Ectodermal cell (in vitro differentiated cells): ENCODE data around the gene TBPL1.

ENCODE experiments used
- H3K27ac ChIP-seq: 2 replicates; pipeline ENCODE4 v1.7.0; 2013; ENCODE audit warnings: mild to moderate bottlenecking, low read depth, low read length; ENCODE audit not compliant: insufficient read depth, poor library complexity, severe bottlenecking
- H3K27me3 ChIP-seq: 2 replicates; pipeline ENCODE4 v1.7.0; 2013; ENCODE audit warnings: mild to moderate bottlenecking, low read length; ENCODE audit not compliant: insufficient read depth, control insufficient read depth, poor library complexity, severe bottlenecking
- H3K36me3 ChIP-seq: one replicate; pipeline ENCODE4 v1.7.0; 2013; ENCODE audit warnings: low read length; ENCODE audit not compliant: control insufficient read depth, insufficient read depth
- H3K4me1 ChIP-seq: one replicate; pipeline ENCODE4 v1.7.0; 2013; ENCODE audit warnings: low read length; ENCODE audit not compliant: control insufficient read depth, insufficient read depth
- H3K4me3 ChIP-seq: 2 replicates; pipeline ENCODE4 v1.7.0; 2013; ENCODE audit warnings: low read depth, low read length, control low read depth; ENCODE audit not compliant: insufficient read depth
- H3K9me3 ChIP-seq: 2 replicates; pipeline ENCODE4 v1.7.0; 2013; ENCODE audit warnings: mild to moderate bottlenecking, low read length, moderate library complexity; ENCODE audit not compliant: control insufficient read depth
- WGBS, 2 experiments: methylation state at CpG; one replicate each; pipeline ENCODE4 v1.1.7; 2013; ENCODE audit warnings: missing lambda C conversion rate in 2 of 2; 5-methylcytosine and 5-hydroxymethylcytosine counted together

TBPL1 gene

GRCh38 chr6:134020968-134021367 lies 67.9 kb downstream of the TBPL1 start:
- Histone ChIP-seq H3K36me3 (no peaks in the 10 kb centered on the region), H3K4me1 (no peaks in the 10 kb centered on the region), H3K27ac (no peak overlapping the region), H3K9me3 (no peaks in the 10 kb centered on the region), H3K27me3 (no peaks in the 10 kb centered on the region), H3K4me3 (no peak overlapping the region)
- WGBS, 2 experiments: 84 to 95% methylated on average over 4 of the region's 4 CpGs

GRCh38 chr6:134021396-134022122 lies 68.5 kb downstream of the TBPL1 start:
- Histone ChIP-seq H3K27me3 (no peaks in the 10 kb centered on the region), H3K27ac (no peak overlapping the region), H3K4me3 (no peak overlapping the region), H3K36me3 (no peaks in the 10 kb centered on the region), H3K4me1 (no peaks in the 10 kb centered on the region), H3K9me3 (no peaks in the 10 kb centered on the region)
- WGBS, 2 experiments: 95 to 96% methylated on average over 3 to 5 of the region's 5 CpGs

GRCh38 chr6:134022650-134023049 lies 69.6 kb downstream of the TBPL1 start:
- WGBS, 2 experiments: 94 to 95% methylated on average over 3 of the region's 3 CpGs
- Histone ChIP-seq H3K27me3 (no peaks in the 10 kb centered on the region), H3K9me3 (no peaks in the 10 kb centered on the region), H3K27ac (no peak overlapping the region), H3K36me3 (no peaks in the 10 kb centered on the region), H3K4me1 (peaks cover 3% of the 10 kb centered on the region), H3K4me3 (no peak overlapping the region)

- H3K27ac ChIP-seq: no peak overlapping the region
- 94 to 97% methylated on average over 3 of the region's 3 CpGs for WGBS, 2 experiments
These were observed 73.6 kb downstream of the TBPL1 start for GRCh38 chr6:134026597-134026996.

GRCh38 chr6:134028438-134028837 lies 75.4 kb downstream of the TBPL1 start:
- Histone ChIP-seq H3K4me3 (no peak overlapping the region), H3K9me3 (no peaks in the 10 kb centered on the region), H3K4me1 (peaks cover 3% of the 10 kb centered on the region), H3K27me3 (no peaks in the 10 kb centered on the region), H3K36me3 (peaks cover 4% of the 10 kb centered on the region), H3K27ac (no peak overlapping the region)
- 93 to 94% methylated on average over 5 of the region's 5 CpGs for WGBS, 2 experiments

More at GRCh38 chr6:134026597-134026996, 73.6 kb downstream of the TBPL1 start:
- H3K4me3 ChIP-seq: no peak overlapping the region
- peaks cover 3% of the 10 kb centered on the region for H3K4me1 ChIP-seq
- H3K36me3 ChIP-seq: peaks cover 4% of the 10 kb centered on the region
- H3K27me3 ChIP-seq: no peaks in the 10 kb centered on the region
- no peaks in the 10 kb centered on the region for H3K9me3 ChIP-seq

- H3K36me3 ChIP-seq: peaks cover 4% of the 10 kb centered on the region
- H3K4me1 ChIP-seq: peaks cover 3% of the 10 kb centered on the region
- no peak overlapping the region for H3K4me3 ChIP-seq
- H3K27me3 ChIP-seq: no peaks in the 10 kb centered on the region
- no peak overlapping the region for H3K27ac ChIP-seq
- no peaks in the 10 kb centered on the region for H3K9me3 ChIP-seq
- 92 to 93% methylated on average over 4 to 5 of the region's 6 CpGs for WGBS, 2 experiments
These were observed 76.8 kb downstream of the TBPL1 start for GRCh38 chr6:134029495-134030455.

GRCh38 chr6:134031696-134032255 lies 78.8 kb downstream of the TBPL1 start:
- no peak overlapping the region for H3K4me3 ChIP-seq
- no peaks in the 10 kb centered on the region for H3K27me3 ChIP-seq
- H3K36me3 ChIP-seq: peaks cover 4% of the 10 kb centered on the region
- H3K4me1 ChIP-seq: peaks cover 3% of the 10 kb centered on the region
- H3K9me3 ChIP-seq: no peaks in the 10 kb centered on the region
- no peak overlapping the region for H3K27ac ChIP-seq
- WGBS, 2 experiments: 85 to 89% methylated on average over 2 of the region's 2 CpGs

GRCh38 chr6:134034478-134034877 lies 81.5 kb downstream of the TBPL1 start:
- 83 to 100% methylated on average over 1 of the region's 1 CpG for WGBS, 2 experiments
- H3K4me1 ChIP-seq: no peaks in the 10 kb centered on the region
- H3K27me3 ChIP-seq: no peaks in the 10 kb centered on the region
- H3K9me3 ChIP-seq: no peaks in the 10 kb centered on the region
- no peak overlapping the region for H3K27ac ChIP-seq
- no peaks in the 10 kb centered on the region for H3K36me3 ChIP-seq
- H3K4me3 ChIP-seq: no peak overlapping the region

GRCh38 chr6:134034961-134035822 lies 82.2 kb downstream of the TBPL1 start:
- Histone ChIP-seq H3K4me1 (no peaks in the 10 kb centered on the region), H3K27ac (no peak overlapping the region), H3K27me3 (no peaks in the 10 kb centered on the region), H3K4me3 (no peak overlapping the region), H3K9me3 (no peaks in the 10 kb centered on the region), H3K36me3 (no peaks in the 10 kb centered on the region)
- 93 to 94% methylated on average over 7 of the region's 7 CpGs for WGBS, 2 experiments
